Lower lobe of right lung (tissue), 2 donors: Measurements from ENCODE around the gene TMCC3. TPM values are rescaled to one million over a fixed set of nuclear protein-coding genes. Genes with fewer than 3 reads are reported as not detected.

Experiments
- ATAC-seq, 2 donors: fragments of 200-7000 bp; cut with Tn5 transposase; one replicate each; pipeline ENCODE4 v1.9.1; 2020 to 2022; ENCODE audit warnings: mild to moderate bottlenecking in 2 of 2, moderate library complexity in 2 of 2
- DNase-seq: peaks from one replicate; pipeline ENCODE4 v3.0.0-alpha.2; 2020
- H3K27ac ChIP-seq: fragments of 200-600 bp; one replicate; pipeline ENCODE4 v1.8.0; 2022
- H3K27me3 ChIP-seq: fragments of 200-600 bp; one replicate; pipeline ENCODE4 v1.8.0; 2022; ENCODE audit warnings: low read depth
- H3K36me3 ChIP-seq: fragments of 200-600 bp; one replicate; pipeline ENCODE4 v1.8.0; 2022; ENCODE audit warnings: mild to moderate bottlenecking
- H3K4me1 ChIP-seq: fragments of 200-600 bp; one replicate; pipeline ENCODE4 v1.8.0; 2022
- H3K4me3 ChIP-seq: fragments of 200-600 bp; one replicate; pipeline ENCODE4 v1.8.0; 2022; ENCODE audit warnings: mild to moderate bottlenecking
- H3K9me3 ChIP-seq: fragments of 200-600 bp; one replicate; pipeline ENCODE4 v1.8.0; 2022
- intact Hi-C: fragments of 100-400 bp; cut with DNase I; formaldehyde crosslinking; loops from one replicate; pipeline ENCODE4 v1.11.0; 2022
- total RNA-seq: library from RNA; stranded (reverse); fragmentation: NEBNext Ultra II Directional; extraction: Animal tissue kit (Norgen Biotek cat#: 25700); gene quantifications from one replicate; pipeline ENCODE4 v1.2.1, GENCODE V29; 2021
- TF ChIP-seq, protein P1 (sequence below): fragments of 200-600 bp; IDR thresholded peaks from one replicate; pipeline ENCODE4 v1.8.0; 2022; ENCODE audit warnings: antibody characterized with exemption, mild to moderate bottlenecking
- donor health status: DM: no; HTN: yes; CAD: no; lungs with severe emphysema.

TMCC3 gene
- total RNA-seq, 1 donor from 2014 or later = 9.7 TPM

GRCh38 chr12:94590428-94590827 lies 59.9 kb downstream of the TMCC3 start:
- TF ChIP-seq, protein P1, sequence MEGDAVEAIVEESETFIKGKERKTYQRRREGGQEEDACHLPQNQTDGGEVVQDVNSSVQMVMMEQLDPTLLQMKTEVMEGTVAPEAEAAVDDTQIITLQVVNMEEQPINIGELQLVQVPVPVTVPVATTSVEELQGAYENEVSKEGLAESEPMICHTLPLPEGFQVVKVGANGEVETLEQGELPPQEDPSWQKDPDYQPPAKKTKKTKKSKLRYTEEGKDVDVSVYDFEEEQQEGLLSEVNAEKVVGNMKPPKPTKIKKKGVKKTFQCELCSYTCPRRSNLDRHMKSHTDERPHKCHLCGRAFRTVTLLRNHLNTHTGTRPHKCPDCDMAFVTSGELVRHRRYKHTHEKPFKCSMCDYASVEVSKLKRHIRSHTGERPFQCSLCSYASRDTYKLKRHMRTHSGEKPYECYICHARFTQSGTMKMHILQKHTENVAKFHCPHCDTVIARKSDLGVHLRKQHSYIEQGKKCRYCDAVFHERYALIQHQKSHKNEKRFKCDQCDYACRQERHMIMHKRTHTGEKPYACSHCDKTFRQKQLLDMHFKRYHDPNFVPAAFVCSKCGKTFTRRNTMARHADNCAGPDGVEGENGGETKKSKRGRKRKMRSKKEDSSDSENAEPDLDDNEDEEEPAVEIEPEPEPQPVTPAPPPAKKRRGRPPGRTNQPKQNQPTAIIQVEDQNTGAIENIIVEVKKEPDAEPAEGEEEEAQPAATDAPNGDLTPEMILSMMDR = no peak
- Histone ChIP-seq H3K9me3 (no peaks in the 10 kb centered on the region), H3K4me3 (no peak overlapping the region), H3K27me3 (no peaks in the 10 kb centered on the region), H3K4me1 (peaks cover 11% of the 10 kb centered on the region), H3K36me3 (no peaks in the 10 kb centered on the region), H3K27ac (peak overlapping the region; percentile 38)
- intact Hi-C loops = no loop called here
- ATAC-seq (no peak), DNase-seq (no peak)

- peaks cover 11% of the 10 kb centered on the region for H3K4me1 ChIP-seq
- ATAC-seq (no peak), DNase-seq (no peak)
- intact Hi-C loops = no loop called here
- H3K4me3 ChIP-seq = no peak overlapping the region
- no peaks in the 10 kb centered on the region for H3K27me3 ChIP-seq
- TF ChIP-seq, protein P1 = no peak
- H3K36me3 ChIP-seq = no peaks in the 10 kb centered on the region
- H3K27ac ChIP-seq = no peak overlapping the region
- H3K9me3 ChIP-seq = no peaks in the 10 kb centered on the region
Observed at GRCh38 chr12:94589591-94590001, 60.8 kb downstream of the TMCC3 start.

DNA sequence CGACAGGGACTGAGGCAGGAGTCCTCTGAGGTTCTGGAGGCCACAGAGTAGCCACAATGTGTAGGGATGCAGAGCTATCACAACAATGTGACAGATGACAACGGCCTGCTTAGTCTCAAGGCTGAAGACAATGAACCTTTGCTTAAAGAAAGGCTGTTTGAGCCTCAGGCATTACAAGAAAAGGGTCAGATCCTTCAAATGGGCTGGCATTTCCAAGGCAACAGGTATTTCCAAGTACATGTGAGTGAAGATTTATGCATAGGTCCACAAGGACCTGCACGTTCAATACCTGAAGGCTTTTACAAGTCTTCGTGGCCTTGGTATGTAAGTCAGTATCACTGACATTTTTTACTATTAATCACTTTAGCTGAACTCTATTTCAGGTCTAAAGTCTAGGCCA lies 62.0 kb downstream of the TMCC3 start:
- peak overlapping the region; percentile 71 for H3K27ac ChIP-seq
- H3K4me1 ChIP-seq = peaks cover 11% of the 10 kb centered on the region
- no peak overlapping the region for H3K4me3 ChIP-seq

DNA sequence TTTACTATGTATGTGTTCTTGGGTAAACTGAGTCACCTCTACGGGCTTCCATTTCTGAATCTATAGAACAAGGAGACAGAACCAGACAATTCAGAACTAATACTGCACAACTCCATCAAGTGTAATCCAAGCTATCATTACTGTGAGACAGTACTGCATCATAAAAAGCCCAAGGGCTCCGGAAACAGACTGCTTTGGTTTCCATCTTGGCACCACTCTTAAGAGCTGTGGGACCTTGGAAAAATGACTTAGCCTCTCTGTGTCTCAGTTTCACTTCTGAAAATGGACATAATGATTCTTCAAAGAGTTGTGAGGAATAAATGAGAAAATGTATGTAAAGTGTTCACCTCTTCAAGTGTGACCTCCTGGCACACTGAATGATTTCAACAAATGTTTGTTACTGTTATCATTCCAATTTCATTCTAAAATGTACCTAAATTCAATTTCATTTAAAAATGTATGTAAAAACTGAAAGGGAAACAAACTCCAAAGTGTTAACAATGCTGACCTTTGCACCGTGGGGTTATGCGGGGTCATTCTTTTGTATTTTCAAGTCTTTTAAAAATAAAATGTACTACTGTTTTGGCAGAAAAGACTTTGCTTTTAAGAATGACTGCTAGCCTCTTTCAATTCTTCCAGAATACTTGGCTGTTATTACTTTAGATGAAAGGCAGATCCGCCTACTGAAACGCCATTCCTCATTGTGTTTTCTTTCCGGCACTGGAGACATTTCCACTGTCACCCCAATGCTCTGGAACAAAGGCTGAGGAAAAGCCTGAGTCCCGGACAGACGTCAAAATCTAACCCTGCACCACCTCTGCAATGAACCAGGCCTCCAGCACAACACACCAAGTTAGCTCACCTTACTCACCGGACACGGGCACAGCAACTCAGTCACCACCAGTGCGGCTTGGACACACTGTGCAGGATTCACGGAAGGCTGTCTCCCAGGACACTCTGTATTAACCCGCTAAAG lies 62.8 kb downstream of the TMCC3 start:
- H3K4me1 ChIP-seq = peaks cover 11% of the 10 kb centered on the region
- intact Hi-C loops = no loop called here
- no peaks in the 10 kb centered on the region for H3K9me3 ChIP-seq
- no peaks in the 10 kb centered on the region for H3K27me3 ChIP-seq
- DNase-seq (no peak), ATAC-seq (peak; percentile 33 to 39)
- H3K27ac ChIP-seq = peak overlapping the region; percentile 71
- TF ChIP-seq, protein P1 = no peak
- H3K4me3 ChIP-seq = no peak overlapping the region
- no peaks in the 10 kb centered on the region for H3K36me3 ChIP-seq

More for the DNA sequence above, 62.0 kb downstream of the TMCC3 start:
- intact Hi-C loops = no loop called here
- no peaks in the 10 kb centered on the region for H3K27me3 ChIP-seq
- DNase-seq (no peak), ATAC-seq (no peak)
- no peaks in the 10 kb centered on the region for H3K36me3 ChIP-seq
- H3K9me3 ChIP-seq = no peaks in the 10 kb centered on the region
- TF ChIP-seq, protein P1 = no peak

DNA sequence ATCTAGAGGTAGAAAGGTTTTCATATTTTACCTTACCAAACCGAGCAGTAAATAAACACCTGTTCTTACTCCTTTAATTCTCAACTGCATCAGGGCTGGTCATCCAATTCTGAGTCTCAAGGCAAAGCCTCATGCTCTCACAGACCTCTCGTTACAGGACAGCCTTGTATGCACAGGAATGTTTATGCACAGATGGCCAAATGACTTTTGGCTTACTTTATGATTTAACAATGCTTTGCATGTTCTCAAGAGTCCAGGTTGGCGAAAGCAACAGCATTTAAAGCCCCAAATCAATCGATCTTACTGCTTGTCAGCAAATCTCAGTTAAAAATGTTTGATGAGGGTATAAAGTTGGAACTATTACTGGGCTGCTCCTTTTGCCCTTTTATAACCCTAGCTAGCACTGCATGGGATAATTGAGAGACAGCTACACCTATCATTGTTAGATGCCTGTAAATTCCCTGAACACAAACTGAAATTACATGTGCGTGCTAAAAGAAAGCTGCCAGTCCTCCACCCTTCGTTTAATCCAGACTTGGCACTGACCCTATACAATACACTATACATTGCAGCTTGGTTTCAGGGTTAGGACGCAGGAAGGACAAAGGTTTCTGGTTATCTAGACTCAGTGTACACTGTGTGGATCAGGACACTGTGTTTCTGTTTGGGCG lies 63.6 kb downstream of the TMCC3 start:
- H3K9me3 ChIP-seq = no peaks in the 10 kb centered on the region
- DNase-seq (no peak), ATAC-seq (no peak)
- H3K27me3 ChIP-seq = no peaks in the 10 kb centered on the region
- H3K36me3 ChIP-seq = peaks cover 4% of the 10 kb centered on the region
- H3K4me1 ChIP-seq = peaks cover 11% of the 10 kb centered on the region
- TF ChIP-seq, protein P1 = no peak
- intact Hi-C loops = no loop called here
- H3K27ac ChIP-seq = peak overlapping the region; percentile 54
- H3K4me3 ChIP-seq = no peak overlapping the region
